Prostate gland (tissue), 2 donors: ENCODE results near the gene GPC5. TPM values are rescaled to one million over a fixed set of nuclear protein-coding genes. Genes with fewer than 3 reads are reported as not detected.

Experiments
- DNase-seq: peaks from one replicate; pipeline ENCODE4 v3.0.0-alpha.2; 2019; ENCODE audit warnings: low spot score
- H3K27ac ChIP-seq, 2 donors: fragments of 200-600 bp; sonication (generic); 2 replicates each; pipeline ENCODE4 v1.5.1; 2017 to 2019
- H3K27me3 ChIP-seq: fragments of 200-600 bp; sonication (generic); replicated peaks from 2 replicates; pipeline ENCODE4 v1.5.1; 2019; ENCODE audit not compliant: insufficient read depth
- H3K36me3 ChIP-seq, 2 donors: fragments of 200-600 bp; sonication (generic); 1 replicate in 1 of 2; 2 replicates in 1 of 2; pipeline versions ENCODE4 v1.5.1 to v1.8.1; 2017 to 2019
- H3K4me1 ChIP-seq: fragments of 200-600 bp; sonication (generic); replicated peaks from 2 replicates; pipeline ENCODE4 v1.5.1; 2019
- H3K4me3 ChIP-seq, 2 donors: fragments of 200-600 bp; sonication (generic); 2 replicates each; pipeline ENCODE4 v1.5.1; 2017 to 2019
- H3K9me3 ChIP-seq: fragments of 200-600 bp; sonication (generic); 2 replicates; pipeline ENCODE4 v1.5.1; 2017
- POLR2A ChIP-seq: fragments of 450-650 bp; IDR thresholded peaks from one replicate; pipeline ENCODE4 v1.6.1; 2016; ENCODE audit warnings: antibody characterized with exemption, mild to moderate bottlenecking
- POLR2AphosphoS5 ChIP-seq: sonication (generic); formaldehyde crosslinking; IDR thresholded peaks from one replicate; pipeline ENCODE4 v1.6.1; 2017; ENCODE audit warnings: antibody characterized with exemption
- WGBS: methylation state at CpG from one replicate; pipeline ENCODE4 v1.1.5; 2018; 5-methylcytosine and 5-hydroxymethylcytosine counted together
- intact Hi-C: fragments of 100-400 bp; cut with DNase I; formaldehyde crosslinking; loops from one replicate; pipeline ENCODE4 v1.14.2; 2022
- total RNA-seq, 2 donors: library from RNA; depleted of rRNA; stranded (reverse); fragments of >200 nt; gene quantifications; one replicate each; pipeline ENCODE4 v1.1.0, GENCODE V29; 2016
- TF ChIP-seq, protein P1 (sequence below), 4 experiments: fragments of 200-600 bp in 2 of 4; fragments of 450-650 bp in 2 of 4; sonication (generic) in 2 of 4; IDR thresholded peaks; 1 replicate in 3 of 4; 2 replicates in 1 of 4; pipeline ENCODE4 v1.5.1; 2016 to 2019; ENCODE audit warnings: antibody characterized with exemption in 4 of 4, mild to moderate bottlenecking in 2 of 4, moderate library complexity in 2 of 4

Gene GPC5
- total RNA-seq, 2 donors from 2014 or later, result 0.23 to 35.0 TPM

DNA sequence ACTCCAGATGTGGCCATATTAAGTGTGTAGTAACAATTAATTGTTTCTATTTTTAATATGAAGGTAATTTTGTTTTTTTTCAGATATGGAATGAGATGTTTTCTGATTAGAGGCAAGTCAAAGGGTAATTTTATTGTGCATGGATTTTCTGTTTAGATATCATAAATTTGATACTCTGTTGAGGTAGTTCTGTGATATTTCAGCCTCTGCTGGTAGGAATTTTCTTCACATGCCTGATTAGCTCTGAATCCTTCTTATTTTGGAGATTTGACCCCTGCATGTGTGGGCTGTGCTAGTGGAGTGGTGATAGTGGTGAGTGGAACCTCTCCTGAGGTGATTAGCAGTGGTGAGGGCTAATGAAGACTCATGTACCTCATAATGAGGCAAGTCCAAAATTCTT, 301.4 kb downstream of the GPC5 start:
- no peaks in the 10 kb centered on the region for H3K36me3 ChIP-seq
- H3K9me3 ChIP-seq, result no peaks in the 10 kb centered on the region
- no peaks in the 10 kb centered on the region for H3K4me1 ChIP-seq
- DNase-seq, result no peak
- H3K4me3 ChIP-seq, result no peak overlapping the region
- intact Hi-C loops, result no loop called here
- TF ChIP-seq, protein P1, sequence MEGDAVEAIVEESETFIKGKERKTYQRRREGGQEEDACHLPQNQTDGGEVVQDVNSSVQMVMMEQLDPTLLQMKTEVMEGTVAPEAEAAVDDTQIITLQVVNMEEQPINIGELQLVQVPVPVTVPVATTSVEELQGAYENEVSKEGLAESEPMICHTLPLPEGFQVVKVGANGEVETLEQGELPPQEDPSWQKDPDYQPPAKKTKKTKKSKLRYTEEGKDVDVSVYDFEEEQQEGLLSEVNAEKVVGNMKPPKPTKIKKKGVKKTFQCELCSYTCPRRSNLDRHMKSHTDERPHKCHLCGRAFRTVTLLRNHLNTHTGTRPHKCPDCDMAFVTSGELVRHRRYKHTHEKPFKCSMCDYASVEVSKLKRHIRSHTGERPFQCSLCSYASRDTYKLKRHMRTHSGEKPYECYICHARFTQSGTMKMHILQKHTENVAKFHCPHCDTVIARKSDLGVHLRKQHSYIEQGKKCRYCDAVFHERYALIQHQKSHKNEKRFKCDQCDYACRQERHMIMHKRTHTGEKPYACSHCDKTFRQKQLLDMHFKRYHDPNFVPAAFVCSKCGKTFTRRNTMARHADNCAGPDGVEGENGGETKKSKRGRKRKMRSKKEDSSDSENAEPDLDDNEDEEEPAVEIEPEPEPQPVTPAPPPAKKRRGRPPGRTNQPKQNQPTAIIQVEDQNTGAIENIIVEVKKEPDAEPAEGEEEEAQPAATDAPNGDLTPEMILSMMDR (IDR thresholded peaks at IDR 0.05), result no peak
- TF ChIP-seq POLR2AphosphoS5 (no peak), POLR2A (no peak)
- no peaks in the 10 kb centered on the region for H3K27me3 ChIP-seq
- H3K27ac ChIP-seq, result no peak overlapping the region

- Histone ChIP-seq H3K4me3 (no peak overlapping the region), H3K27ac (no peak overlapping the region), H3K27me3 (no peaks in the 10 kb centered on the region), H3K9me3 (no peaks in the 10 kb centered on the region), H3K4me1 (no peaks in the 10 kb centered on the region), H3K36me3 (no peaks in the 10 kb centered on the region)
- DNase-seq, result no peak
- intact Hi-C loops, result no loop called here
- TF ChIP-seq, protein P1 (IDR thresholded peaks at IDR 0.05), result no peak
- TF ChIP-seq POLR2A (no peak), POLR2AphosphoS5 (peak; percentile 67)
These were observed 303.6 kb downstream of the GPC5 start for GRCh38 chr13:91701975-91702374.

- Histone ChIP-seq H3K4me1 (no peaks in the 10 kb centered on the region), H3K36me3 (no peaks in the 10 kb centered on the region), H3K27ac (no peak overlapping the region), H3K27me3 (no peaks in the 10 kb centered on the region), H3K9me3 (no peaks in the 10 kb centered on the region), H3K4me3 (no peak overlapping the region)
- no peak for DNase-seq
- intact Hi-C loops, result no loop called here
- 81% methylated on average over 1 of the region's 1 CpG for WGBS
- TF ChIP-seq POLR2AphosphoS5 (no peak), POLR2A (no peak)
- TF ChIP-seq, protein P1 (IDR thresholded peaks at IDR 0.05), result no peak
These were observed 304.0 kb downstream of the GPC5 start for GRCh38 chr13:91702411-91702810.

DNA sequence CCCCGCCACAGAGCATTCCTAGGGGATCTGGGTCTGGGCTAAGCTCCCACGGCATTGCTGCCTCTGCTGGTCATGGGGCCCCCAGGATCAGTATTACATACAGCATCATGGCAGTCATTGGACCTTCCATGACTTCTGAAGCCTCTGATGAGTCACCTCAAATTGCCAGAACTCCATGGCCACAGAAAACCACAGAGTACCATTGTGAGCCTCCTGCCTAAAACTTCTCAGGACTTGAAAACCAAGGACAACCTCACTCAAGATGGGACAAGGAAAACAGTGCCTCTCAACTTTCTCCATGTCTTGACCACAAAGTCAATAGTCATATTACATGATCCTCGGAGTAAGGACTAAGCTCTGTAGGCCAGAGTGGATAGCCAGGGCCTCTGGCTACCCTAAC, 306.0 kb downstream of the GPC5 start:
- Histone ChIP-seq H3K9me3 (no peaks in the 10 kb centered on the region), H3K27me3 (no peaks in the 10 kb centered on the region), H3K36me3 (no peaks in the 10 kb centered on the region), H3K4me1 (no peaks in the 10 kb centered on the region), H3K27ac (no peak overlapping the region), H3K4me3 (no peak overlapping the region)
- WGBS, result 88% methylated on average over 3 of the region's 3 CpGs
- DNase-seq, result no peak
- TF ChIP-seq, protein P1 (IDR thresholded peaks at IDR 0.05), result no peak
- TF ChIP-seq POLR2A (no peak), POLR2AphosphoS5 (no peak)
- intact Hi-C loops, result no loop called here

GRCh38 chr13:91708558-91708957, 310.1 kb downstream of the GPC5 start:
- DNase-seq, result no peak
- no peak overlapping the region for H3K27ac ChIP-seq
- H3K27me3 ChIP-seq, result no peaks in the 10 kb centered on the region
- H3K36me3 ChIP-seq, result no peaks in the 10 kb centered on the region
- no peak for TF ChIP-seq POLR2AphosphoS5
- TF ChIP-seq POLR2A, result no peak
- TF ChIP-seq, protein P1 (IDR thresholded peaks at IDR 0.05), result no peak
- H3K4me1 ChIP-seq, result no peaks in the 10 kb centered on the region
- intact Hi-C loops, result no loop called here
- no peak overlapping the region for H3K4me3 ChIP-seq
- H3K9me3 ChIP-seq, result no peaks in the 10 kb centered on the region
- WGBS, result 62% methylated on average over 1 of the region's 1 CpG
